22Rv1 (cell line): ENCODE data around the gene SUMF1.

Experiments
- ZFX ChIP-seq: fragments of 450-650 bp; IDR thresholded peaks from 2 replicates; pipeline ENCODE4 v1.6.1; 2017; ENCODE audit warnings: antibody characterized with exemption, borderline replicate concordance
- TF ChIP-seq, protein P1 (sequence below): fragments of 450-650 bp; IDR thresholded peaks from 2 replicates; pipeline ENCODE4 v1.5.1; 2017; ENCODE audit warnings: mild to moderate bottlenecking

DNA sequence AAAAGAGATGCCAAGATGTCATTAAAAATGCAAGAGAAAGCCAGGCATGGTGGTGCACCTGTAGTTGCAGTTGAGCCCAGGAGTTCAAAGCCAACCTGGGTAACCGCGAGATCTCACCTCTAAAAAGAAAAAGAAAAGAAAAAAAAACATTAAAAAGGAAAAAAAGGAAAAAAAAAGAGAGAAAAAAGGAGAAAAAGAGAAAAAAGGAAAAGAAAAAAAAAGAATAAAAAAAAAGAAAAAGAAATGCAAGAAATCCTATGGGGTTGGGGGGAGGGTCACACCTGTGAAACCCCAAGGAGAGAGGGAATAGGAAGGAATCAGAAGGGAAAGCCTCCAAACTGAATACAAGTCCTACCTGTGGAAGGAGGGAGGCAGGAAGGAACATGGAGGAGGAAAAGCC lies 5.2 kb upstream of the SUMF1 start:
- TF ChIP-seq, protein P1, sequence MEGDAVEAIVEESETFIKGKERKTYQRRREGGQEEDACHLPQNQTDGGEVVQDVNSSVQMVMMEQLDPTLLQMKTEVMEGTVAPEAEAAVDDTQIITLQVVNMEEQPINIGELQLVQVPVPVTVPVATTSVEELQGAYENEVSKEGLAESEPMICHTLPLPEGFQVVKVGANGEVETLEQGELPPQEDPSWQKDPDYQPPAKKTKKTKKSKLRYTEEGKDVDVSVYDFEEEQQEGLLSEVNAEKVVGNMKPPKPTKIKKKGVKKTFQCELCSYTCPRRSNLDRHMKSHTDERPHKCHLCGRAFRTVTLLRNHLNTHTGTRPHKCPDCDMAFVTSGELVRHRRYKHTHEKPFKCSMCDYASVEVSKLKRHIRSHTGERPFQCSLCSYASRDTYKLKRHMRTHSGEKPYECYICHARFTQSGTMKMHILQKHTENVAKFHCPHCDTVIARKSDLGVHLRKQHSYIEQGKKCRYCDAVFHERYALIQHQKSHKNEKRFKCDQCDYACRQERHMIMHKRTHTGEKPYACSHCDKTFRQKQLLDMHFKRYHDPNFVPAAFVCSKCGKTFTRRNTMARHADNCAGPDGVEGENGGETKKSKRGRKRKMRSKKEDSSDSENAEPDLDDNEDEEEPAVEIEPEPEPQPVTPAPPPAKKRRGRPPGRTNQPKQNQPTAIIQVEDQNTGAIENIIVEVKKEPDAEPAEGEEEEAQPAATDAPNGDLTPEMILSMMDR, result no peak
- TF ChIP-seq ZFX, result no peak
